Muscle of leg (tissue), 11 donors: ENCODE measurements around the gene USP32. TPM values are rescaled to one million over a fixed set of nuclear protein-coding genes. Genes with fewer than 3 reads are reported as not detected.
"Not testable (repeated sequence)": the region's sequence is repeated elsewhere in the genome, so short reads cannot be mapped to it uniquely, and the experiment has no call there.

Experiments used
- DNase-seq: peaks from one replicate; pipeline ENCODE4 v3.0.0; 2013
- H3K27ac ChIP-seq: one replicate; pipeline ENCODE4 v1.5.1; 2013; ENCODE audit warnings: mild to moderate bottlenecking, low read length, control low read depth
- H3K27me3 ChIP-seq: one replicate; pipeline ENCODE4 v1.6.1; 2013; ENCODE audit warnings: low read length; ENCODE audit not compliant: control insufficient read depth, insufficient read depth
- H3K36me3 ChIP-seq: one replicate; pipeline ENCODE4 v1.6.1; 2013; ENCODE audit warnings: low read length; ENCODE audit not compliant: control insufficient read depth, insufficient read depth
- H3K4me1 ChIP-seq: one replicate; pipeline ENCODE4 v1.6.1; 2013; ENCODE audit warnings: low read length; ENCODE audit not compliant: control insufficient read depth, insufficient read depth
- H3K4me3 ChIP-seq: one replicate; pipeline ENCODE4 v1.5.1; 2013; ENCODE audit warnings: low read length, control low read depth
- H3K9me3 ChIP-seq: replicated peaks from 2 replicates; pipeline ENCODE4 v1.6.1; 2013; ENCODE audit warnings: low read depth, low read length; ENCODE audit not compliant: control insufficient read depth
- WGBS: methylation state at CpG from one replicate; pipeline ENCODE4 v1.1.5; 2013; ENCODE audit warnings: missing lambda C conversion rate; ENCODE audit not compliant: insufficient coverage; 5-methylcytosine and 5-hydroxymethylcytosine counted together
- polyA plus RNA-seq, 8 donors: library from polyadenylated mRNA; unstranded; fragments of 120-200 nt; gene quantifications; one replicate each; pipeline versions ENCODE4 v1.2.1 to v1.2.3, GENCODE V29; 2013; ENCODE audit warnings: inconsistent platforms in 1 of 8, low replicate concordance in 1 of 8; ENCODE audit not compliant: insufficient read length in 8 of 8, insufficient read depth in 1 of 8
- total RNA-seq: library from RNA; stranded (reverse); fragments of 120-200 nt; gene quantifications from one replicate; pipeline ENCODE4 v1.2.4, GENCODE V29; 2013

The USP32 gene
- total and polyA plus RNA-seq, 9 donors = 16.7 to 26.9 (median 23.2) TPM

DNA sequence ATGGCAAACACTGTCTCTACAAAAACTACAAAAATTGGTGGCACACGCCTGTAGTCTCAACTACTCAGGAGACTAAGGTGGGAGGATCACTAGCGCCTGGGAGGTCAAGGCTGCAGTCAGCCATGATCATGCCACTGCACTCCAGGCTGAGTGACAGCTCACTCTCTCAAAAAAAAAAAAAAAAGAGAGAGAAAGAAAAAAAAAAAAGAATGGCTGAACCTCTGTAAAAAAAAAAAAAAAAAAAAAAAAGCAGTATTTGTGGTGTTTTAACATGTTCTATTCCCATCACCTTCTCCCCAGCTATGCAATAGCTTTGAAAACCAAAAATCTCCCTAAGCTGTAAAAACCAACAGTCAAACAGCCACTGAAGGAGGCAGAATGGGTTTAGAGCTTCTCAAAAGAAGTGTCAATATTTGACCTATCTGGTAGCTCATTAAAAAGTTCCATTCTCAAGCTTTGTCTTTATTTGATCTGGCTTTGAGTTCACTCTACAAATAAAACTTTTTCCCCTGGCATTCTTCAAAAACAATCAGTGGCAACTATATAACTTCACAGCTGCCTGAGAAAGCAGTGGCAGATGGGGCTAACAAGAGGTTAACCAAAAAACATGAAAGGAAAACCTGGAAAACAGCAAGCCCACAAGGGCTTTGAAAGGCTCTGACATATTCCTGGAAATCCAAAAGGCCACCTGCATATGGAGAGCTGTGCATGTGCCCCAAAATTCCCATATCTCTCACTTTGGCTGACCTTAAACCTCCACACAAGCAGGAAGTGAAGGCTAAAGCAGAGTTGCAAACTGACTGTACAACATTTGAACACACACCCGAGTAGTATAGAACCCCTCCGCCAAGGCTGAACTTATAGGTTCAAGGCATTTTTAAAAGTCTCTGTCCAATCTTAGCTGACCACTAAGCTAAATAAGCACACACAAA is 36.0 kb downstream of the USP32 start:
- Histone ChIP-seq H3K36me3 (no peaks in the 10 kb centered on the region), H3K27ac (no peak overlapping the region), H3K27me3 (no peaks in the 10 kb centered on the region), H3K4me1 (no peaks in the 10 kb centered on the region), H3K4me3 (no peak overlapping the region), H3K9me3 (no peaks in the 10 kb centered on the region)
- no peak for DNase-seq
- 94% methylated on average over 2 of the region's 4 CpGs for WGBS

DNA sequence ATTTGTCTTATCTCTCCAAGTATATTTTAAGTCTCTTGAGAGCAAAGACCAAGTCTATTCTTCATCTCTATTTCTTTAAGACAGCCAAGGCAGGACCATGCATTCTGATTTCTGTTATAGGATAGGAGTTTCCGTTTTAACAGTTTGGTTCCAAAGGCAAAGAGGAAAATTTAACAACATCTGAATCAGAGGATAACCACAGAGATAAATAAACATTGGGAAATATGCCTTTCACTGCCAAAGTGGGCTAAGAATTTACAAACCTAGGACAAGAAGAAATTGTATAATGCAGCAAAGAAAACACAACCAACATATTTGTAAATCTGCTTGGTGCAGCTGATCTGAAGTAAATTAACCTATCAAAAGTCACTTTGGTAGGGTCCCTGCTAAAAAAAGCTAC is 37.7 kb downstream of the USP32 start:
- no CpG with 5 or more reads among the region's 1 CpG for WGBS
- no peaks in the 10 kb centered on the region for H3K4me1 ChIP-seq

DNA sequence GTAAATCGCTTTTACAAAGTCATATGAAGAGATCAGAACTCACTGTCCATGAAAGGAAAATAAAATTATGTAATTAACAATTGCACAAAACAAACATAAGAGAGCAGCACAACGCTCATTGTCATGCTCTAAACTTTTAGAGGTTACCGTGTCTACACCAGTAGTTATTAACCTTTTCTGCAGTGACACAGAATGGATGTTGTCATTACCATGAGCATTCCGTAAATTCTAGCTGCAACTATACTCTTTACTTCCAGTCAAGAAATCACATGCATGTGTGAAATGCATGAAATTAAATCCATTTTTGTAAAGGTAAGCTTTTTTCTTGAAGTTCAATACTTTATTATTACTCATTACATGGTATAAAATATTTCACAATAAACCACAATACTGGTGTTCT is 38.2 kb downstream of the USP32 start:
- no peaks in the 10 kb centered on the region for H3K27me3 ChIP-seq
- H3K4me3 ChIP-seq = no peak overlapping the region
- H3K27ac ChIP-seq = no peak overlapping the region
- H3K36me3 ChIP-seq = no peaks in the 10 kb centered on the region
- H3K9me3 ChIP-seq = no peaks in the 10 kb centered on the region
- DNase-seq = no peak
- no CpG with 5 or more reads among the region's 4 CpGs for WGBS
- no peaks in the 10 kb centered on the region for H3K4me1 ChIP-seq

More for the DNA sequence above, 37.7 kb downstream of the USP32 start:
- no peaks in the 10 kb centered on the region for H3K9me3 ChIP-seq
- no peak overlapping the region for H3K4me3 ChIP-seq
- peak; percentile 19 for DNase-seq
- no peaks in the 10 kb centered on the region for H3K27me3 ChIP-seq
- no peak overlapping the region for H3K27ac ChIP-seq
- no peaks in the 10 kb centered on the region for H3K36me3 ChIP-seq

DNA sequence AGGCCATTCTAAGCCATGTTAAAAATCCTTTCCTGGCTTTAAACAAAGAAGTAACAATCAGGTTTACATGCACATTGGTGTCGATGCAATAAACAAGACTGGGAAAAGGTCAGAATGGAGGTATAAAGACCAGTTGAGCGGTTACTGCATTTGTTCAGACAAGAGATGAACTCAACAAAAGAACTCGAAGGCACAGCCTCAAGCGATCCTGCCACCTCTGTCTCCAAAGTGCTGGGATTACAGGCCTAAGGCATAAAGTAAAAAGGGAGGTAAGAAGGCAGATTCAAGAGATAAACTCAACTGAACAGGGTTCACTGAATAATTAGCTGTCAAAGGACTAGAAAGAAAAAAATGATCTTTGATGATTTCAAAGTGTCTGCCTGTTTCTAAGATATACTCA is 39.4 kb downstream of the USP32 start:
- no peak for DNase-seq
- Histone ChIP-seq H3K4me3 (no peak overlapping the region), H3K36me3 (no peaks in the 10 kb centered on the region), H3K4me1 (no peaks in the 10 kb centered on the region), H3K27me3 (no peaks in the 10 kb centered on the region), H3K27ac (no peak overlapping the region), H3K9me3 (no peaks in the 10 kb centered on the region)
- WGBS = 80% methylated on average over 4 of the region's 4 CpGs

DNA sequence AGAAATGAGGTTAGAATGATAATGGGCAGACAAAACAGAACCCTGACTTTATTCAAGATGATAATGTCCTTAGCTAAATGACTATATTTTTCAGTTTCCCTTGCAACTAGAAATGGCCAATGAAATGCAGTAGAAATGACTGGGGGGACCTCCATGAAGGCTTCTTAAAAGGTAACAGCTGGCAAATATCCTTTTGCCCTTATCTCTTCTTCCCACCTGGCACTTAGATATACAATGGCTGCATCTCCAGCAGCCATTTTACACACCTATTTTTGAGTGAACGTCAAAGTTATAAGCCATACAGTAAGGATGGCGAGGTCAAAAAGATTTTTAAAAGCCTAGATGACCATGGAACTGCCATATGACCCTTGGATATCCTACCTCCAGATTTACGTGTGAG is 39.9 kb downstream of the USP32 start:
- Histone ChIP-seq H3K9me3 (no peaks in the 10 kb centered on the region), H3K4me1 (no peaks in the 10 kb centered on the region), H3K36me3 (no peaks in the 10 kb centered on the region), H3K27ac (no peak overlapping the region), H3K27me3 (no peaks in the 10 kb centered on the region), H3K4me3 (no peak overlapping the region)
- 60% methylated on average over 1 of the region's 3 CpGs for WGBS
- no peak for DNase-seq

DNA sequence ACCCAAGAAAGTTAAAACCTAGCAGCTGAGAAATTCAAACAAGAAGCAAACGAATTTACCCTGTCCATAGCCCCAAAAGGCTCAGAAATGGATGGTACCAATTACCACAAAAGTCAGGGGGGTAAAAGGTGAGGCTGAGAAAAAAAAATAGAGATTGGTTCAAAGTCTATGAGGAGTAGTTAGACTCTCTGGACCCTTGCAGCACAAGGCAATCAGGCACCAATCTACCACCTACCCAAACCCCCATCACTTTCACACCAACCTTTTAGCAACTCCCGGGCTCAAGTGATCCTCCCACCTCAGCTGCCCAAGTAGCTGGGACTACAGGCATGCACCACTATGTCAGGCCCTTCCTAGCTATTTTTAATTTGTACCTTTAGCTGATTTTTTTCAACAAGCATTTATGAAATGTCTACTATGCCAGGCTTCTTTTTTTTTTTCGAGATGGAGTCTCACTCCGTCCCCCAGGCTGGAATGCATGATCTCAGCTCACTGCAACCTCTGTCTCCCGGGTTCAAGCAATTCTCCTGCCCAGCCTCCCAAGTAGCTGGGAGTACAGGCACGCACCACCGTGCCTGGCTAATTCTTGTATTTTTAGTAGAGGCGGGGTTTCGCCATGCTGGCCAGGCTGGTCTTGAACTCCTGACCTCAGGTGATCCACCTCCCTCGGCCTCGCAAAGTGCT is 40.8 kb downstream of the USP32 start:
- H3K27me3 ChIP-seq = no peaks in the 10 kb centered on the region
- no peak overlapping the region for H3K27ac ChIP-seq
- no peak for DNase-seq
- WGBS = 88% methylated on average over 6 of the region's 11 CpGs
- no peaks in the 10 kb centered on the region for H3K9me3 ChIP-seq
- no peaks in the 10 kb centered on the region for H3K4me1 ChIP-seq
- no peaks in the 10 kb centered on the region for H3K36me3 ChIP-seq
- H3K4me3 ChIP-seq = no peak overlapping the region

DNA sequence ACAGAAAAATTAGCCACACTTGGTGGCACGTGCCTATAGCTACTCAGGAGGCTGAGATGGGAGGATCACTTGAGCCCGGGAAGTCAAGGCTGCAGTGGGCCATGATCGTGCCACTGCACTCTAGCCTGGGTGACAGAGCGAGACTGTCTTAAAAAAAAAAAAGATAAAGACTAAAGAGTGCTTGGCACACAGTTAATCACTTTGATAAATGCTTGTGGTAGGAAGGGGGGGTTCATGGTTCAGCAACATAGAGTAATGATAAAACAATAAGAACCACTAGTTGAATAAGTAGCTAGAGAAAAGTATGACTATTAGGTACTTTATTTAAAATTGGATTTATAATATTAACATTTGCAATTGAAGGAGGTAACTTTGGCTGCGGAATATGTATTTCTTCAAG is 43.3 kb downstream of the USP32 start:
- DNase-seq = no peak
- Histone ChIP-seq H3K4me3 (no peak overlapping the region), H3K27ac (no peak overlapping the region), H3K27me3 (no peaks in the 10 kb centered on the region), H3K36me3 (peaks cover 2% of the 10 kb centered on the region), H3K4me1 (no peaks in the 10 kb centered on the region), H3K9me3 (no peaks in the 10 kb centered on the region)
- whole genome bisulfite sequencing = 100% methylated on average over 1 of the region's 5 CpGs

DNA sequence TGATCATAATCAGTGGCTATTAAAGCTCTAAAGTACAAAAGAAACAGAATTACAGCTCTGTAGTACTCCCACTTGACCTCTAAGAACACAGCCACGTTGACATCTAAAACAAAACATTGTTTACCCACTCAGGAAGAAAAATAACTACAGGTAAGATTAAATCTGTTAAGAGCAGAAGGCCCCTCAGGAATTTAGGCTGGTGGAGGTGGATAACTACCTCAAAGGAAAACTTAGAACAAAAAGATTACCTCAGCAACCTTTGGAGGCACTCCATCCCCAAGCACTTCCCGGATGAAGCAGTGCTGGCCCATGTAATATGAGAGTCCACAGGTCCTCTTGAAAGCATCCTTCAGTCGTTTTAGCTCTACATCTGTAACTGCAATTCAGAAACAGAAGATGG is 46.7 kb downstream of the USP32 start:
- no peak for DNase-seq
- H3K27ac ChIP-seq = no peak overlapping the region
- H3K4me3 ChIP-seq = no peak overlapping the region
- no peaks in the 10 kb centered on the region for H3K27me3 ChIP-seq
- no peaks in the 10 kb centered on the region for H3K9me3 ChIP-seq
- H3K36me3 ChIP-seq = peaks cover 14% of the 10 kb centered on the region
- H3K4me1 ChIP-seq = no peaks in the 10 kb centered on the region
- no CpG with 5 or more reads among the region's 3 CpGs for WGBS

DNA sequence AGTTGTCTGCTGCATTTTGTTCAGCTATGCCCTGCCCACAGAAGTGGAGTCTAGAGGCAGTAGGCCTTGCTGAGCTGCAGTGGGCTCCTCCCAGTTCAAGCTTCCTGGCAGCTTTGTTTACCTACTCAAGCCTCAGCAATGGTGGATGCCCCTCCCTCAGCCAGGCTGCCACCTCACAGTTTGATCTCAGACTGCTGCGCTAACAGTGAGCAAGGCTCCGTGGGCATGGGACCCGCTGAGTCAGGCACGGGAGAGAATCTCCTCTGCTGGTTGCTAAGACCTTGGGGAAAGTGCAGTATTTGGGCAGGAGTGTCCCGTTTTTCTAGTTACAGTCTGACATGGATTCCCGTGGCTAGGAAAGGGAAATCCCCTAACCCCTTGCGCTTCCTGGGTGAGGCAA is 49.4 kb downstream of the USP32 start:
- H3K4me1 ChIP-seq, DNase-seq, H3K4me3 ChIP-seq, H3K27me3 ChIP-seq, H3K27ac ChIP-seq, H3K9me3 ChIP-seq: not testable (repeated sequence)
- 93% methylated on average over 7 of the region's 7 CpGs for WGBS
- peaks cover 14% of the 10 kb centered on the region for H3K36me3 ChIP-seq

DNA sequence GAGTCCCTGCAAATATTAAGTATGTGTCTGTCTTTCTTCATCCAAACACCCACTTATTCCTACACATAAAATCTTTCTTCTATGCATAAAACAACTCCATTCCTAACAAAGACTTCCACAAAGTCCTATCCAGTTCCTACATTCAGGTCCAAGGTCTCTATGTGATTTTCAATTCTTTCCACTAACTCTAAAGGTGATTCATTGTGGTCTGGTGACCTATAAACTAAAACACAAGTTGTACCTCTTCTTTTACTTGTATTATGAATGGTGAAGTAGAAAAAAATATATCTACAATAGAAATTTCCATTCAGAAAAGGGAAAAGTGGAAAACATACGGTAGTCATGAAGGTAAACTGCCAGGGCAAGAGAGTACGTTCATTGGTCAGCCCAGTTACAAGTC is 56.6 kb downstream of the USP32 start:
- H3K4me3 ChIP-seq = no peak overlapping the region
- DNase-seq = no peak
- 80% methylated on average over 2 of the region's 2 CpGs for WGBS
- H3K27ac ChIP-seq = no peak overlapping the region
- no peaks in the 10 kb centered on the region for H3K4me1 ChIP-seq
- H3K9me3 ChIP-seq = no peaks in the 10 kb centered on the region
- H3K27me3 ChIP-seq = no peaks in the 10 kb centered on the region
- no peaks in the 10 kb centered on the region for H3K36me3 ChIP-seq
